SK-N-MC (cell line): ENCODE measurements around the gene PTPRN2.

Source experiments
- DNase-seq: peaks from one replicate; pipeline ENCODE4 v3.0.0-alpha.2; 2011; ENCODE audit warnings: low read depth, low spot score
- H3K27ac ChIP-seq: fragments of 200-600 bp; sonication (generic); 2 replicates; pipeline ENCODE4 v1.5.1; 2016; ENCODE audit warnings: mixed run types
- H3K36me3 ChIP-seq: fragments of 200-600 bp; sonication (generic); 2 replicates; pipeline ENCODE4 v1.6.1; 2017; ENCODE audit warnings: antibody characterized with exemption, low read length, mixed read lengths; ENCODE audit not compliant: insufficient read depth
- H3K4me3 ChIP-seq: fragments of 200-600 bp; sonication (generic); 2 replicates; pipeline ENCODE4 v1.5.1; 2016
- H3K9ac ChIP-seq: fragments of 200-600 bp; sonication (generic); 2 replicates; pipeline ENCODE4 v1.8.0; 2017; ENCODE audit warnings: mixed run types, mixed read lengths; ENCODE audit not compliant: insufficient read length
- H3K9me3 ChIP-seq: fragments of 200-600 bp; sonication (generic); 2 replicates; pipeline ENCODE4 v1.6.1; 2017; ENCODE audit warnings: low read depth, mild to moderate bottlenecking, antibody characterized with exemption, low read length, moderate library complexity, mixed read lengths
- EZH2 ChIP-seq: fragments of 200-600 bp; sonication (generic); IDR thresholded peaks from one replicate; pipeline ENCODE4 v1.6.1; 2017; ENCODE audit warnings: antibody characterized with exemption
- FOXP2 ChIP-seq: optimal IDR thresholded peaks from 2 replicates; pipeline ENCODE3; 2011; ENCODE audit warnings: mild to moderate bottlenecking, moderate library complexity; ENCODE audit not compliant: insufficient read depth; ENCODE audit errors: extremely low read length, control extremely low read depth
- POLR2AphosphoS5 ChIP-seq: IDR thresholded peaks from 2 replicates; pipeline ENCODE4 v1.6.1; 2012; ENCODE audit warnings: mild to moderate bottlenecking, low read depth, low read length, borderline replicate concordance

The PTPRN2 gene

GRCh38 chr7:157519246-157519645 is 1068.4 kb downstream of the PTPRN2 start:
- no peak for DNase-seq
- TF ChIP-seq POLR2AphosphoS5 (no peak), FOXP2 (no peak), EZH2 (no peak)
- H3K9me3 ChIP-seq = no peaks in the 10 kb centered on the region
- no peaks in the 10 kb centered on the region for H3K36me3 ChIP-seq
- H3K27ac ChIP-seq = no peak overlapping the region
- H3K4me3 ChIP-seq = no peak overlapping the region
- H3K9ac ChIP-seq = no peak overlapping the region

GRCh38 chr7:157518514-157519175 is 1069.0 kb downstream of the PTPRN2 start:
- Histone ChIP-seq H3K9ac (no peak overlapping the region), H3K36me3 (no peaks in the 10 kb centered on the region), H3K9me3 (no peaks in the 10 kb centered on the region), H3K4me3 (no peak overlapping the region), H3K27ac (no peak overlapping the region)
- DNase-seq = no peak
- TF ChIP-seq POLR2AphosphoS5 = no peak
- no peak for TF ChIP-seq FOXP2

- no peak overlapping the region for H3K27ac ChIP-seq
- H3K36me3 ChIP-seq = no peaks in the 10 kb centered on the region
- H3K9me3 ChIP-seq = no peaks in the 10 kb centered on the region
- no peak for DNase-seq
- no peak for TF ChIP-seq FOXP2
- TF ChIP-seq POLR2AphosphoS5 = no peak
- no peak for TF ChIP-seq EZH2
- no peak overlapping the region for H3K4me3 ChIP-seq
- no peak overlapping the region for H3K9ac ChIP-seq
These were observed 1069.7 kb downstream of the PTPRN2 start for GRCh38 chr7:157517782-157518513.

- no peaks in the 10 kb centered on the region for H3K36me3 ChIP-seq
- H3K9ac ChIP-seq = no peak overlapping the region
- no peaks in the 10 kb centered on the region for H3K9me3 ChIP-seq
- no peak overlapping the region for H3K27ac ChIP-seq
- no peak overlapping the region for H3K4me3 ChIP-seq
- DNase-seq = no peak
- TF ChIP-seq FOXP2 (no peak), POLR2AphosphoS5 (no peak), EZH2 (no peak)
These were observed 1070.5 kb downstream of the PTPRN2 start for GRCh38 chr7:157516911-157517781.

GRCh38 chr7:157516311-157516710 is 1071.3 kb downstream of the PTPRN2 start:
- H3K27ac ChIP-seq = no peak overlapping the region
- no peaks in the 10 kb centered on the region for H3K36me3 ChIP-seq
- TF ChIP-seq FOXP2 (no peak), POLR2AphosphoS5 (no peak), EZH2 (no peak)
- H3K9ac ChIP-seq = no peak overlapping the region
- H3K4me3 ChIP-seq = no peak overlapping the region
- no peaks in the 10 kb centered on the region for H3K9me3 ChIP-seq
- no peak for DNase-seq

GRCh38 chr7:157515342-157516041 is 1072.1 kb downstream of the PTPRN2 start:
- no peak overlapping the region for H3K27ac ChIP-seq
- H3K36me3 ChIP-seq = no peaks in the 10 kb centered on the region
- H3K4me3 ChIP-seq = no peak overlapping the region
- H3K9ac ChIP-seq = no peak overlapping the region
- no peaks in the 10 kb centered on the region for H3K9me3 ChIP-seq
- no peak for TF ChIP-seq FOXP2
- no peak for TF ChIP-seq EZH2
- TF ChIP-seq POLR2AphosphoS5 = no peak
- no peak for DNase-seq

- Histone ChIP-seq H3K36me3 (no peaks in the 10 kb centered on the region), H3K9ac (no peak overlapping the region), H3K9me3 (no peaks in the 10 kb centered on the region), H3K27ac (no peak overlapping the region), H3K4me3 (no peak overlapping the region)
- TF ChIP-seq FOXP2 = no peak
- no peak for TF ChIP-seq EZH2
- TF ChIP-seq POLR2AphosphoS5 = no peak
- no peak for DNase-seq
These were observed 1072.9 kb downstream of the PTPRN2 start for GRCh38 chr7:157514746-157515145.

- TF ChIP-seq FOXP2 = no peak
- Histone ChIP-seq H3K36me3 (no peaks in the 10 kb centered on the region), H3K27ac (no peak overlapping the region), H3K4me3 (no peak overlapping the region), H3K9me3 (no peaks in the 10 kb centered on the region), H3K9ac (no peak overlapping the region)
- DNase-seq = no peak
These were observed 1073.3 kb downstream of the PTPRN2 start for GRCh38 chr7:157514306-157514705.
